Mucosa of descending colon (tissue), 3 donors: ENCODE measurements around the gene TAS2R3. TPM values are rescaled to one million over a fixed set of nuclear protein-coding genes. Genes with fewer than 3 reads are reported as not detected.

Experiments
- ATAC-seq: fragments of 200-7000 bp; cut with Tn5 transposase; one replicate; pipeline ENCODE4 v1.9.1; 2020; ENCODE audit warnings: mild to moderate bottlenecking, moderate library complexity
- DNase-seq, 3 donors: peaks; one replicate each; pipeline ENCODE4 v3.0.0-alpha.2; 2020
- H3K36me3 ChIP-seq: fragments of 200-600 bp; one replicate; pipeline ENCODE4 v1.8.0; 2021; ENCODE audit warnings: low read depth, mild to moderate bottlenecking
- H3K4me1 ChIP-seq: fragments of 200-600 bp; one replicate; pipeline ENCODE4 v1.8.0; 2021; ENCODE audit warnings: low read depth, mild to moderate bottlenecking
- H3K4me3 ChIP-seq: fragments of 200-600 bp; one replicate; pipeline ENCODE4 v1.8.0; 2021; ENCODE audit warnings: mild to moderate bottlenecking
- H3K9me3 ChIP-seq: fragments of 200-600 bp; one replicate; pipeline ENCODE4 v1.8.0; 2021; ENCODE audit warnings: mild to moderate bottlenecking
- intact Hi-C, 2 donors: fragments of 100-400 bp; cut with DNase I in 1 of 2; cut with micrococcal nuclease in 1 of 2; formaldehyde crosslinking; loops; one replicate each; pipeline versions ENCODE4 v1.11.0 to v1.11.1; 2022; cut with DNase I, micrococcal nuclease
- total RNA-seq, 3 donors: library from RNA; stranded (reverse); fragmentation: NEBNext Ultra II Directional in 2 of 3; extraction: Animal tissue kit (Norgen Biotek cat#: 25700) in 2 of 3; gene quantifications; one replicate each; pipeline versions ENCODE4 v1.2.1 to v1.2.4, GENCODE V29; 2021 to 2023
- TF ChIP-seq, protein P1 (sequence below): fragments of 200-600 bp; IDR thresholded peaks from one replicate; pipeline ENCODE4 v1.8.0; 2022; ENCODE audit warnings: antibody characterized with exemption, mild to moderate bottlenecking
- donor health status: DM: no; HTN: no; CAD: no; lungs with moderate emphysema.
- donor health status: DM: no; HTN: no; CAD: no.
- donor health status: DM: no; HTN: yes; CAD: no.

Gene TAS2R3
- total RNA-seq, 3 donors from 2014 or later: 1.8 to 3.0 (median 2.7) TPM

DNA sequence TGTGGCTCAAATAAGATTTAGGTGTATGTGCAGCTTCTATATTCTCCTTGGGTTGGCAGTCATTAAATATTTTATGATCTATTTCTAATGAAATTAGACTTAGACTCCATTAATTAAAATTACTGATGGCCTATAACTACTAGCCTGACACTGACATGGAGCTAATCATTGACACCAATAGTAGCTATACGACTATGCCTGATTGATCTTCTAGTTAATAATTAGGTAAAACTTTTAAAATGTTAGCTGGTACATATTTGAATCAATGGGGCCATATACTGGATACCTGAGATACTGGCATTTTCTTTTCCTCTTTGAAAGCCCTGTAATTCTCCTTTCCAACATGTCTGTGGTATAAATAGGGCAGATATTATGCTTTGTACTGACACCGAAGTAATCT, 41.4 kb upstream of the TAS2R3 start:
- DNase-seq: no peak
- Histone ChIP-seq H3K9me3 (no peaks in the 10 kb centered on the region), H3K4me3 (no peak overlapping the region), H3K4me1 (no peaks in the 10 kb centered on the region), H3K36me3 (no peaks in the 10 kb centered on the region)
- intact Hi-C loops: no loop called here
- TF ChIP-seq, protein P1, sequence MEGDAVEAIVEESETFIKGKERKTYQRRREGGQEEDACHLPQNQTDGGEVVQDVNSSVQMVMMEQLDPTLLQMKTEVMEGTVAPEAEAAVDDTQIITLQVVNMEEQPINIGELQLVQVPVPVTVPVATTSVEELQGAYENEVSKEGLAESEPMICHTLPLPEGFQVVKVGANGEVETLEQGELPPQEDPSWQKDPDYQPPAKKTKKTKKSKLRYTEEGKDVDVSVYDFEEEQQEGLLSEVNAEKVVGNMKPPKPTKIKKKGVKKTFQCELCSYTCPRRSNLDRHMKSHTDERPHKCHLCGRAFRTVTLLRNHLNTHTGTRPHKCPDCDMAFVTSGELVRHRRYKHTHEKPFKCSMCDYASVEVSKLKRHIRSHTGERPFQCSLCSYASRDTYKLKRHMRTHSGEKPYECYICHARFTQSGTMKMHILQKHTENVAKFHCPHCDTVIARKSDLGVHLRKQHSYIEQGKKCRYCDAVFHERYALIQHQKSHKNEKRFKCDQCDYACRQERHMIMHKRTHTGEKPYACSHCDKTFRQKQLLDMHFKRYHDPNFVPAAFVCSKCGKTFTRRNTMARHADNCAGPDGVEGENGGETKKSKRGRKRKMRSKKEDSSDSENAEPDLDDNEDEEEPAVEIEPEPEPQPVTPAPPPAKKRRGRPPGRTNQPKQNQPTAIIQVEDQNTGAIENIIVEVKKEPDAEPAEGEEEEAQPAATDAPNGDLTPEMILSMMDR: no peak
- no peak for ATAC-seq

DNA sequence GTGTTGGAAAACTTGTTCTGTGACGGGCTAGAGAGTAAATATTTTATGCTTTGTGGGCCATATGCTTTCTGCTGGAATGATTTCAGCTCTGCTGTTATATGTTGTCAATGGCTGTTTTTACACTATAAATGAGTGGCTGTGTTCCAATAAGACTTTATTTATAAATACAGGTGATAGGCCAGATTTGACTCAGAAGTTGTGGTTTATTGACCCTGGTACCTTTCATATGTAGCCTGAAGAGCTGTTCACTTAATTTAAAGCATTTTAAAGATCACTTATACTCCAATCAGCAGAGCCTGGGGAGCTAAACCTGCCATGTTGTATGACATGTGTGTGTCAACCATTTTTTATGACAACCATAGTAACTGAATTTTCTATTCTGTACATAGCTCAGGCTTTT, 34.9 kb upstream of the TAS2R3 start:
- no peak for ATAC-seq
- DNase-seq: no peak
- H3K36me3 ChIP-seq: no peaks in the 10 kb centered on the region
- no peaks in the 10 kb centered on the region for H3K4me1 ChIP-seq
- no peaks in the 10 kb centered on the region for H3K9me3 ChIP-seq
- TF ChIP-seq, protein P1: no peak
- H3K4me3 ChIP-seq: no peak overlapping the region
- intact Hi-C loops: no loop called here

DNA sequence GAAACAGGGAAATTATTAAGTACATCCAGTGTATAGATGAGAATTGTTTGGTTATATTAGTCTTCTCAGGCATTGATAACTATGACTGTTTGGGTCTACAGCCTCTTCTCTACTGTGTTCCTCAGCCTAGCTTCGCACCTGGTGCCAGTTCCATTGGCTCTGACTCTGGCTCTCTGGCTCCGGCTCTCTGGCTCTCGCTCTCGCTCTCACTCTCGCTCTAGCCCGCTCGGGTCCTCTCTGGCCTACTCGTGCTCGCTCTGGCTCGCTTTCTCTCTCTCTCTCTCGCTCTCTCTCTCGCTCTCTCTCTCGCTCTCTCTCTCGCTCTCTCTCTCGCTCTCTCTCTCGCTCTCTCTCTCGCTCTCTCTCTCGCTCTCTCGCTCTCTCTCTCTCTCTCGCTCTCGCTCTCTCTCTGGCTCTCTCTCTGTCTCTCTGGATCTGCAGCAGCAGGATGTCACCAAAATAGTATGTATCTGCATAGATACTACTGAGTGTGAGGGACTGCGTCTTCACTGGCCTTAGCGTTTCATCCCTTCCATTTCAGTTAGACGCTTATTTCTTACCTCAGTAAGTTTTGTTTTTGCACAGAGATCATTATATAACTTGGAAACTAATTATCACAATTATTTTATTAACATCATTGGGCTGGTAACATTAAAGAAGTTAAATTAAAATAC, 32.3 kb upstream of the TAS2R3 start:
- Histone ChIP-seq H3K4me3 (no peak overlapping the region), H3K9me3 (no peaks in the 10 kb centered on the region), H3K4me1 (no peaks in the 10 kb centered on the region), H3K36me3 (no peaks in the 10 kb centered on the region)
- DNase-seq (no peak), ATAC-seq (no peak)
- intact Hi-C loops: no loop called here
- TF ChIP-seq, protein P1: no peak

- peak overlapping the region; percentile 39 for H3K4me3 ChIP-seq
- peak; percentile 60 for ATAC-seq
- TF ChIP-seq, protein P1: no peak
- no peaks in the 10 kb centered on the region for H3K36me3 ChIP-seq
- H3K9me3 ChIP-seq: no peaks in the 10 kb centered on the region
- peaks cover 7% of the 10 kb centered on the region for H3K4me1 ChIP-seq
- intact Hi-C loops: loop anchor here in 1 of 2 donors (5.0 kb wide), 1 partner anchor 35 kb away; the partner anchor contains the start of gene DENND11
- peak; percentile 38 to 53 (median 39) for DNase-seq
Observed at GRCh38 chr7:141737118-141737835, 26.6 kb upstream of the TAS2R3 start.

- intact Hi-C loops: loop anchor here in 1 of 2 donors (2.0 to 5.0 kb wide), 2 partner anchors 36 to 83 kb away; partner anchors contain the start of gene DENND11
- no peaks in the 10 kb centered on the region for H3K36me3 ChIP-seq
- peak; percentile 92 for DNase-seq
- peaks cover 7% of the 10 kb centered on the region for H3K4me1 ChIP-seq
- peak within 1 kb of the TSS; percentile 39 for H3K4me3 ChIP-seq
- TF ChIP-seq, protein P1: peak; percentile 28
- peak; percentile 97 for ATAC-seq
- no peaks in the 10 kb centered on the region for H3K9me3 ChIP-seq
Observed at GRCh38 chr7:141737836-141738591, 25.9 kb upstream of the TAS2R3 start, which contains the start of gene SSBP1. Gene SSBP1, plus strand, starts transcription at chr7:141738358. Its CDS starts 809 bp downstream, at chr7:141739167.
